HuH-7.5 (cell line): ENCODE data around the gene CRACR2A.

Experiments used
- DNase-seq: peaks from one replicate; pipeline ENCODE4 v3.0.0; 2011; ENCODE audit warnings: low spot score

The CRACR2A gene

DNA sequence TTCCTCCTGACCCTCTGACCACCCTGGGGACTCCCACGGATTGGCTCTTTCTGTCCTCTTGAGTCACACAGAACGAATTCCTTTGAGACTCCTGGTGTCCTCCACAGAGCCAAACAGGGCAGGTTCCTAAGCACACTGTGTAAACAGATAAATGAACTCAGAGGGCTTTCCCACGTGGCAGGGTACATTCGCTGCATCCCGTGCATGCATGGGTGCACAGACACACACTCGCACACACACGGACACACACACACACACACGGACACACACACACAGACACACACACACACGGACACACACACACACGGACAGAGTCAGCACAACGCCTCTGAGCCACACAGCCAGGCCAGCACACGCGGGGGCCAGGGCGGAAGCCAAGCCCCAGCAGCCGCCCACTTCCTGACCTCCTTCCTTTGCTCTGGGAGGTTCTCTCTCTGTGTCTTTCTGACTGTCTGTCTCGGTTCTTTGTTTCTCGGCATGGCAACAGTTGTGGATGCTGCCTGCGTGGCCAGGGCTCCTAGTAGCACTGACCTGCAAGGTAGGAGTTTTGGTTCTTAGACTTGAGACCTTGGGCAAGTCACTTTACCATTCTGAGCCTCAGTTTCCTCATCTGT, 706 bp downstream of the CRACR2A start:
- DNase-seq: no peak

DNA sequence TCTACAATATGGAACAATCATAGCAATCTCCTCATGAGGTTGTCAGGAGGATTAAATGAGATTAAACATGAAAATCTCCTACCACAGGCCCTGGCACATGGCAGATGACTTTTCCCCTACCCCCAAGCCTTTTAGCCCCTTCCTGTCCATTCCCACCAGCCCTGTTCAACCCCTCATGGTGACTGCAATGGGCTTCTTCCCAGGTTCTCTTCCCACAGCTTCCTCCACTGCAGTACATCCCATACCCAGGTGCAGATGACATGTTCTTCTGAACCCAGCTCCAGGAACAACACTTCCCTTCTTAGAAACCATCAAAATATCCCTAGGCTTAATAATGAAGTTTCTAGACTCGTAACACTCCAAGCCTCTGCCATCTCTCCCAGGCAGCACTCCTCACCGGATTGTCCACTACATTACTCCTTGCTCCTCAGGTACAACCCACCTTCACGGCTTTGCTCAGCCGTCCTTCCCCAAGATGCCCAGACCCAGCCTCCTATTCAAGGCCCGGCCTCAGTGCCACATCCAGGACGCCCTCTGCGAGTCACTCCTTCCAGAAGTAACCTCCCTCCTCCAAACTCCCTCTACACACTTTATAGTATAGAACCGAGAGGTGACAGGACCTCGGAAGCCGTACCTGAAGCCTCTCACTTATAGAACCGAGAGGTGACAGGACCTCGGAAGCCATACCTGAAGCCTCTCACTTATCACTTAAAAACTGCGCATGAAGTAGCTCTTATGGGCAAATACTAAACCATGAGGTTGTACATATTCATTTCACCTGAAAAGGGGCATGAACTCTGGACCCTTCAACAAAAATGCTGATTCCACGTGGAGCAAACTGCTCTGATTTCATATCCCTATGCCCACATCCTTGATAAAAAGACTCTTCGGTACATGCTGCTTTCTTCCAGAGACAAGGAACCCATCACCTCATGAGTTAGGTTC, 1.5 kb downstream of the CRACR2A start:
- no peak for DNase-seq

DNA sequence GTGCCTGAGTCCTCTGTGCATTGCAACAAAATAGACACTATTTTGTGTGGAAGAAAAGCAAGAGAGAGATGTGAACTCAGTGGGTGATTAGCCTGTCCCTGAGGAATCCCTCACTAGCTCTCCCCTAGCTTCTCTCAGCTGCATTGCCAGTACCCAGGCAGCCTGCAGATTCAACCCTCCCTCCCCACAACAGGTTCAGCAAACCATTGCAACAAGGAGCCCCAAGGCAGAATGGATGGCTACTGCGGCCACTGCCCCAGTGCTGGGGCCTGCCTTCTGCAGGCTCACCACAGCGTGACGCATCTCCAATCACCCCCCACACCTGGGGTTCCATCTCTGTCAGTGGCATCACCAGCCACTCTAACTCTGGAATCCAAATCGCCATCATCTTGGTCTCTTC, 2.3 kb downstream of the CRACR2A start:
- no peak for DNase-seq

DNA sequence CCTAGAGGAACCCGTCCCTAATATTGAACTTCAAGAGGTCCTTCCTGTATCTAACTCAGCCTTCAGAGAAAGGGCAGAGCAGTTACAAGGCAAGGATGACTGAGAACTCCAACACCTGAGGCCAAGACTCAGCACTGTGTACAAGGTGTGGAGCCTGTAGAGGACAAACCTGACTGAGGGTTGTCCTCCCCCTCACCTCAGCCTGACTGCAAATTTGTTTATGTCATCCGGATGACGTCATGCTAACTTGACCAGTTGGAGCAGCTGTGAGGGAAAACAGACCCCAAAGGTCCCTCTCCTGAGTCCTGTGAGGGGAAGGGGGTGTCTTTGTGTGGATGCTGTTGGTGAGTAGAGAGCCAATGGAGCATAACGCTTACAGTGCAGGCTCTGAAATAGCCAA, 4.3 kb downstream of the CRACR2A start:
- no peak for DNase-seq

- no peak for DNase-seq
Observed at GRCh38 chr12:3747976-3748619, 4.8 kb downstream of the CRACR2A start.

- DNase-seq: no peak
Observed at GRCh38 chr12:3747543-3747942, 5.4 kb downstream of the CRACR2A start.

DNA sequence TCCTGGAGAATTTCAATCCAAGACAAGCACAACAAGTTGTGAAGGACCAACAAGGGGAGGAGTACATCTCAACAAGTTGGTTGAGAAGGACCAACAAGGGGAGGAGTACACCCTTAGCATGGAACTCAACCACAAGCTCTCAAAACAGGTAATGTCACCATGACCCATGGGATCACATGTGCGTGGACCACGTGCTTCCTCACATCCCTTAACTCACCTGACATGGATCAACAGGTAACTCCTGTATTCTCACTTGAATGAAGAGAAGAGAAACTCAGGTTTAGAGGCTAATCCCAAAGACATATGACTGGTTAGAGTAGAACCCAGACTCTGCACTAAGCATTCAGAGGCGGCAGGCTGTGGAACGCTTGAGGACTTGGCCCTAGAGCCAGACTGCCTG, 6.2 kb downstream of the CRACR2A start:
- no peak for DNase-seq

DNA sequence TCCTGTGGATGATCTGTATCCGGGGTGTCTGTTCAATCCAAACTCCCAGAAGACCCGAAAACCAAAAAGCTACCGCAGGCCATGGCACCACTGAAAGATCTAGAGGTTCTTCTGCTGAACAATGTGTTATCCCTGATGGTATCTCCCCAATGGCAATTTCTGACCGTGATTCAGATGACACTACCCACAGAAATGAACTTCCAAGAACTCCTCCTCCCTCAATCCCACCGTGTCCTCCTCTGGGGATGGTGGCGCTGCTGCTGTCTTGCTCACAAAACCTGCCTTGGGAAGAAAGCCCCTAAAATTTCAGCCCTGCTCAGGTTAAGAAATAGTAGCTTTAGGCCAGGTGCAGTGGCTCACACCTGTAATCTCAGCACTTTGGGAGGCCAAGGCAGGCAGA, 7.8 kb downstream of the CRACR2A start:
- DNase-seq: no peak

GRCh38 chr12:3744229-3744901, 8.5 kb downstream of the CRACR2A start:
- DNase-seq: no peak

- no peak for DNase-seq
Observed at GRCh38 chr12:3743803-3744202, 9.1 kb downstream of the CRACR2A start.

GRCh38 chr12:3741882-3742672, 10.8 kb downstream of the CRACR2A start:
- no peak for DNase-seq

DNA sequence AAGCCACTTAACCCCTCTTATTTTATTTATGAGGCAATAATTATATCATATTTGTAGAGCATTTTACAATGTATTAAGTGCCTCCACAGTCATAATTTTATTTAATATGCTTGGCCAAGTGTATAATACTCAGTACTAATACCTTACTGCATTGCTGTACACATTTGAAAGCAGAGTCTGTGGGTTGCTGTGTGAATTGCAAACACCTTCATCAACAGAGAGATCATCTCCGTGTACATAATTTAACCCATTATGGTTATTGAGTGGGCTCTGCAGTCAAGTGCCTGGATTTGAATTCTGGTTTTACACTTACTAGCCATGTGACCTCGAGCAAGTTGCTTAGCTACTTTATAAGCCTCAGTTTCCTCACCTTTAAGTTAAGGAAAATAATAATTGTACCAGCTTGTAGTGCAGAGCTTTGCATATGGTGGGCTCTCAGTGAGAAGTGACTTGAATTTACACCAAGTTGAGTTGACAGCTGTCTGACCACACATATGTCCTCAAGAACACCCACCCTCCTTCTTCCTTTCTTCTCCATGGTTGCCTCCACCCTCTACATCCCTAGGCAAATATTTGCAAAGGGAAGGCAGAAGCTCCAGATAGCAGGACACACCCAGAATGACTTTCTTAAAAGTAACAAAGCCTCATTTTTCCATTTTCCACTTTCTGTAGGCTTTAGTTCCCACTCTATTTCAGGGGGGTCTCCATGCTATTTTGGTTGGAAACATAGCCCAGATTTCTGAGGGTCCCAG, 12.3 kb downstream of the CRACR2A start:
- no peak for DNase-seq

DNA sequence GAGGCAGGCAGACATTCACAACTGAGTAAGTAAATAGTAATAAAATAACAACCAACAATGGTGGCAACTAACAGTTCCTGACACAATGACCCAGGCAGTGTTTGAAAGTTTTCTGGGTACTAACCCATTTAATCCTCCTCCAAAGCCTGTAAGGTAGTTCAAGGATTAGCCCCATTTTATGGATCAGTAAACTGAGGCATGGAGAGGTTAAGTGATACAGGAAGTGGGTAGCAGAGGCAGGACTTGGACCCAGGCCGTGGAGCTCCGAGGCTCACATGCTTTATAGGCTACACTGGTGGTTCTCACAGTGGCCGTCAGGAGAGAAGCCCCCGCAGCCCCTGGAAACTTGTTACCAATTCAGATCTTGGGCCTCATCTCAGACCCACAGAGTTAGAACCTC, 17.5 kb downstream of the CRACR2A start:
- no peak for DNase-seq

- DNase-seq: no peak
Observed at GRCh38 chr12:3732901-3733300, 20.0 kb downstream of the CRACR2A start.

- DNase-seq: no peak
Observed at GRCh38 chr12:3730111-3730510, 22.8 kb downstream of the CRACR2A start.

GRCh38 chr12:3728686-3729085, 24.2 kb downstream of the CRACR2A start:
- no peak for DNase-seq

DNA sequence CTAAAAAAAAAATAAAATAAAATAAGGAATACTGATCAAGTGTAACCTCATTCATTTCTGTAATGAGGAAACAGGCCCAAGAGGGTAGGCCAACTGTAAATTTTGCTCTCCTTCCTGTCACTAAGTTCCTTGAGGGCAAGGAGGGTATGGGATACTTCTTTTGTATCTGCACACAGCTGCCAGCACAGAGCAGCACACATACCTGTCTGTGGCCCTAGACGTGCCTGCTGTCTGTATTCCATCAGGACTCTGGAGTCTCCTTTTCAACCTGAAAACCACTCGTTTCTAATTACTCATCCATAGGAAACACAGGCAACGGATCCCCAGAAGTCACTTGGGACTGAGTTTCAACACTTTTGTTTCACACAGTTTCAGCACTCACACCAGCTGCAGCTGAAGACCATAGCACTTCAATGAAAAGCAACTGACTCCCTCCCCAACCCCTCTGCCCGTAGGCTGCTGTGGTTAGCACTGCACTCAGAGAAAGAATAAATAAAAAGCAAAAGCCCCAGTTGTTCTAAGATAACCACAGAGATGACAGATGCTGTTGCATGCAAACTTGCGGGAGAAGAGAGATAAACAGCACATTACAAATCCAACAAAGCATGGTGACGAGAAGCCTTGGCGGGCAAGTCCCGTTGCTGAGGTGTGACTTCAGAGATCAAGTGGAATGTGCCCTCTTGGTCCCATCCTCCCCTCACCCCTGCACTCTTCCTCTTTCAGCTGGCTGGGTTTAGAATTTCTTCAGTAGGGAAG, 24.9 kb downstream of the CRACR2A start:
- DNase-seq: no peak

- no peak for DNase-seq
Observed at GRCh38 chr12:3727354-3727753, 25.6 kb downstream of the CRACR2A start.

DNA sequence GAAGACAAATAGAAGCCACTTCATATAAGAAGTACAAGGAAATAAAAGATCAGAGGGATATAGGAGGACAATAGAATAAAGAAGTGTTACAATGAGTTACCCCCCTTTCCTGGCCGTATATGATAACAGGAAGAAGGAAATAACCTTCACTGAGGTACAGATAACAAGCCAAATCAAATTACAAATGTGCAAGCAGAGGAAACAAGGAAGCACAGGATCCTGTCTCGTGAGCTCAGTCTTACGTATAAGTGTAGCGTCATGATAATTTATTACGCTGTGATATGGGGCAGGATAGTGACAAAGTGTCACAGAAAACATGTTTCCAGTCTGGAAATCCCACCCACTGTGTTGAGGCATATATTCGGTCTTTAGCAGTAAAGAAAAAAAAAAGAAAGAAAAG, 26.5 kb downstream of the CRACR2A start:
- no peak for DNase-seq
